MM.1S (cell line): Measurements from ENCODE around the gene CIT.

Experiments used
- CTCF ChIP-seq: fragments of 300-600 bp; sonication (generic); IDR thresholded peaks from 2 replicates; pipeline ENCODE4 v1.5.1; 2016; ENCODE audit warnings: antibody characterized with exemption, low read length, mixed read lengths
- EZH2 ChIP-seq: fragments of 300-600 bp; sonication (generic); optimal IDR thresholded peaks from 2 replicates; pipeline ENCODE3; 2017; ENCODE audit warnings: low read depth, mild to moderate bottlenecking, antibody characterized with exemption, low read length, mixed read lengths

- no peak for TF ChIP-seq CTCF
- TF ChIP-seq EZH2: no peak
Observed at GRCh38 chr12:119913536-119914330, 36.6 kb upstream of the CIT start.
